Liver (tissue), 9 donors: Measurements from ENCODE around the gene HSD17B12. TPM values are rescaled to one million over a fixed set of nuclear protein-coding genes. Genes with fewer than 3 reads are reported as not detected.

Experiments
- DNase-seq: peaks from one replicate; pipeline ENCODE4 v3.0.0-alpha.2; 2017; ENCODE audit warnings: low spot score
- H3K27ac ChIP-seq, 2 donors: one replicate each; pipeline ENCODE4 v1.7.0; 2013; ENCODE audit warnings: inconsistent platforms in 2 of 2, low read length in 2 of 2, control low read depth in 1 of 2, low read depth in 1 of 2, mild to moderate bottlenecking in 1 of 2
- H3K27me3 ChIP-seq, 4 donors: one replicate each; pipeline versions ENCODE4 v1.6.1 to v1.7.0; 2013; ENCODE audit warnings: low read length in 3 of 4, inconsistent platforms in 1 of 4, mild to moderate bottlenecking in 1 of 4, moderate library complexity in 1 of 4; ENCODE audit not compliant: control insufficient read depth in 4 of 4, insufficient read depth in 4 of 4
- H3K36me3 ChIP-seq, 4 donors: one replicate each; pipeline versions ENCODE4 v1.6.1 to v1.7.0; 2013; ENCODE audit warnings: low read length in 3 of 4, mild to moderate bottlenecking in 3 of 4, low read depth in 1 of 4, moderate library complexity in 1 of 4; ENCODE audit not compliant: control insufficient read depth in 4 of 4, insufficient read depth in 3 of 4
- H3K4me1 ChIP-seq, 4 donors: one replicate each; pipeline versions ENCODE4 v1.6.1 to v1.7.0; 2013; ENCODE audit warnings: low read length in 3 of 4, mild to moderate bottlenecking in 3 of 4, moderate library complexity in 1 of 4; ENCODE audit not compliant: control insufficient read depth in 4 of 4, insufficient read depth in 4 of 4
- H3K4me3 ChIP-seq, 3 donors: one replicate each; pipeline versions ENCODE4 v1.6.1 to v1.7.0; 2013; ENCODE audit warnings: low read length in 3 of 3, control low read depth in 1 of 3, low read depth in 1 of 3, mild to moderate bottlenecking in 1 of 3
- H3K9ac ChIP-seq, 2 donors: one replicate each; pipeline ENCODE4 v1.7.0; 2013; ENCODE audit warnings: low read length in 2 of 2, mild to moderate bottlenecking in 2 of 2, moderate library complexity in 2 of 2, control low read depth in 1 of 2, low read depth in 1 of 2
- H3K9me3 ChIP-seq, 4 donors: one replicate each; pipeline versions ENCODE4 v1.6.1 to v1.7.0; 2013; ENCODE audit warnings: low read length in 3 of 4; ENCODE audit not compliant: control insufficient read depth in 4 of 4
- CTCF ChIP-seq: fragments of 150-350 bp; IDR thresholded peaks from 2 replicates; pipeline ENCODE4 v1.5.1; 2017; ENCODE audit warnings: improper control_type of control experiment, low read depth, low read length; ENCODE audit not compliant: missing input control
- FOXA1 ChIP-seq: IDR thresholded peaks from 2 replicates; pipeline ENCODE4 v1.6.1; 2016; ENCODE audit warnings: antibody characterized with exemption
- FOXA2 ChIP-seq: IDR thresholded peaks from 2 replicates; pipeline ENCODE4 v1.6.1; 2016; ENCODE audit warnings: antibody characterized with exemption
- HNF4A ChIP-seq, 2 donors: conservative IDR thresholded peaks; 2 replicates each; pipeline ENCODE4 v1.6.1; 2016; ENCODE audit warnings: antibody characterized with exemption in 2 of 2, mild to moderate bottlenecking in 2 of 2
- HNF4G ChIP-seq: IDR thresholded peaks from 2 replicates; pipeline ENCODE4 v1.6.1; 2016; ENCODE audit warnings: antibody characterized with exemption
- JUND ChIP-seq, 2 donors: IDR thresholded peaks; 2 replicates each; pipeline ENCODE4 v1.6.1; 2016; ENCODE audit warnings: antibody characterized with exemption in 2 of 2
- MAX ChIP-seq: IDR thresholded peaks from 2 replicates; pipeline ENCODE4 v1.6.1; 2016; ENCODE audit warnings: antibody characterized with exemption
- NR2F2 ChIP-seq: IDR thresholded peaks from 2 replicates; pipeline ENCODE4 v1.6.1; 2016; ENCODE audit warnings: antibody characterized with exemption
- RXRA ChIP-seq, 2 donors: IDR thresholded peaks; 2 replicates each; pipeline ENCODE4 v1.6.1; 2017 to 2018; ENCODE audit warnings: antibody characterized with exemption in 2 of 2, mild to moderate bottlenecking in 1 of 2
- SP1 ChIP-seq: IDR thresholded peaks from 2 replicates; pipeline ENCODE4 v1.6.1; 2018; ENCODE audit warnings: antibody characterized with exemption, mild to moderate bottlenecking
- TAF1 ChIP-seq: conservative IDR thresholded peaks from 2 replicates; pipeline ENCODE4 v1.6.1; 2016; ENCODE audit warnings: antibody characterized with exemption, mild to moderate bottlenecking
- YY1 ChIP-seq: IDR thresholded peaks from 2 replicates; pipeline ENCODE4 v1.6.1; 2016; ENCODE audit warnings: antibody characterized with exemption, mild to moderate bottlenecking
- ZBTB33 ChIP-seq: IDR thresholded peaks from 2 replicates; pipeline ENCODE4 v1.6.1; 2016; ENCODE audit warnings: antibody characterized with exemption
- WGBS: extraction: QIAGEN DNeasy Blood & Tissue Kit; methylation state at CpG from one replicate; pipeline ENCODE4 v1.1.7; 2013; 5-methylcytosine and 5-hydroxymethylcytosine counted together
- polyA plus RNA-seq, 2 donors: library from polyadenylated mRNA; stranded (reverse) in 1 of 2; unstranded in 1 of 2; fragments of 200-250 nt in 1 of 2; fragments of >200 nt in 1 of 2; fragmentation: Nextera tagmentation in 1 of 2; extraction: Ambion mirVana in 1 of 2; gene quantifications; one replicate each; pipeline versions ENCODE4 v1.2.1 to v1.2.3, GENCODE V29; 2013 to 2015
- total RNA-seq, 2 donors: library from RNA; depleted of rRNA; stranded (reverse); fragments of >200 nt; gene quantifications; one replicate each; pipeline ENCODE4 v1.2.3, GENCODE V29; 2014
- donor health status: healthy.
- donor health status: healthy.
- donor health status: healthy.
- donor health status: healthy.
- donor health status: healthy.

Gene HSD17B12
- total and polyA plus RNA-seq, 4 donors, result 50.3 to 126 (median 68.3) TPM

- H3K27ac ChIP-seq, result no peak overlapping the region
- H3K9me3 ChIP-seq, result no peaks in the 10 kb centered on the region
- H3K4me3 ChIP-seq, result no peak overlapping the region
- no peaks in the 10 kb centered on the region for H3K4me1 ChIP-seq
- no peak for DNase-seq
- peaks cover 0 to 16% (median 4%) of the 10 kb centered on the region in 4 donors for H3K27me3 ChIP-seq
- WGBS, result 42% methylated on average over 3 of the region's 3 CpGs
- H3K9ac ChIP-seq, result no peak overlapping the region
- no peak for TF ChIP-seq FOXA2
- no peak for TF ChIP-seq ZBTB33
- no peak for TF ChIP-seq CTCF
- no peak for TF ChIP-seq FOXA1
- TF ChIP-seq HNF4G, result no peak
- TF ChIP-seq MAX, result no peak
- no peak for TF ChIP-seq YY1
- TF ChIP-seq RXRA (IDR thresholded peaks at IDR 0.05), result no peak
- no peak for TF ChIP-seq HNF4A (conservative IDR thresholded peaks at IDR 0.05)
- TF ChIP-seq JUND (IDR thresholded peaks at IDR 0.05), result no peak
- TF ChIP-seq NR2F2, result no peak
- H3K36me3 ChIP-seq, result no peaks in the 10 kb centered on the region
Measured at GRCh38 chr11:43639224-43639623, 41.3 kb upstream of the HSD17B12 start.

GRCh38 chr11:43639920-43640319 lies 40.6 kb upstream of the HSD17B12 start:
- DNase-seq, result no peak
- no peak overlapping the region for H3K9ac ChIP-seq
- TF ChIP-seq MAX, result no peak
- no peak for TF ChIP-seq TAF1
- TF ChIP-seq RXRA (IDR thresholded peaks at IDR 0.05), result no peak
- no peak for TF ChIP-seq YY1
- no peak for TF ChIP-seq NR2F2
- TF ChIP-seq SP1, result no peak
- no peak for TF ChIP-seq HNF4G
- TF ChIP-seq CTCF, result no peak
- H3K4me1 ChIP-seq, result peaks cover 0 to 6% (median 4%) of the 10 kb centered on the region in 4 donors
- 82% methylated on average over 3 of the region's 3 CpGs for WGBS
- H3K9me3 ChIP-seq, result no peaks in the 10 kb centered on the region
- peaks cover 0 to 12% (median 4%) of the 10 kb centered on the region in 4 donors for H3K27me3 ChIP-seq
- H3K27ac ChIP-seq, result no peak overlapping the region
- no peaks in the 10 kb centered on the region for H3K36me3 ChIP-seq
- no peak overlapping the region for H3K4me3 ChIP-seq
